ENCODE measurements around the gene UQCR10. TPM values are rescaled to one million over a fixed set of nuclear protein-coding genes. Genes with fewer than 3 reads are reported as not detected.

Gene UQCR10
- 100 to 1,000 TPM in 2 of 3 donors, 10 to 100 TPM in 1; 96.6 to 212 (median 192) TPM for polyA plus RNA-seq

DNA sequence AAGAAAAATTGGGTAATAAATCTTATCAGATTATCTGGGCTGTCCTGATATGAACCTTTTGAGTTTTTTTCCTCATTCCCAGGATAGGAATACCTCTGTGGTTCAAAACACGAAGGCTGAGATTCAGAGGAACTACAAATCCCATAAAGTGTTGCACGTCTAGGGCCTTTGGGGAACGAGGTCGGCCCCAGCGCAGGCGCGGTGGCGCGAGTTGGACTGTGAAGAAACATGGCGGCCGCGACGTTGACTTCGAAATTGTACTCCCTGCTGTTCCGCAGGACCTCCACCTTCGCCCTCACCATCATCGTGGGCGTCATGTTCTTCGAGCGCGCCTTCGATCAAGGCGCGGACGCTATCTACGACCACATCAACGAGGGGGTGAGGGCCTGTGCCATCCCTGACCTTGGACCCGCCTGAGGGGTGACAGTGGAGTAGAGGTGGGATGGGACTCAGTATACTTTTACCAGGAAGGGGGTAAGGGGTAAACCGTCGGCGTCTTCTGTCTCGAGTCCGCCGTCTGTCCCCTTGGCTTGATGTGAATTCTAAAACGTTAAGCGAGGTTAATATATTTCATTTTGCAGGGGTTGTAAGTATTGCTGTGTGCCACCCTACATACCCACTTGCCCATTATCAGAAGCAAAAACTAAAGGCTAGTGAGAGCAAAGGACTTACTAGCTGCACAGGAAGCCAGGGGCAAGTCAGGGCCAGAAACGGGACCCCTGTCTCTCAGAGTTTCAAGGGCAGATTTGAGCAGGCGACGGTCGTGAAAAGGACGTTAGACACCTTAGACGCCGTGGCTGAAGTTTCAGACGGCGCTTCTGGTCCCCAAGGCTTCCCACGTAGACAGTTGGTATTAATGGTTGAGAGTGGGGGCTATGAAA, at the start of gene UQCR10:
Gene UQCR10 (plus strand): TSS at position 199 of the 881 bp plus-strand sequence. CDS start 30 bp downstream, at position 229.
- 0 to 11% (median 0%) methylated on average over 46 of the region's 46 CpGs for WGBS, 3 donors
- H3K27ac ChIP-seq (ENCODE audit: low read depth, low read length) = no peak within 1 kb of the TSS

DNA sequence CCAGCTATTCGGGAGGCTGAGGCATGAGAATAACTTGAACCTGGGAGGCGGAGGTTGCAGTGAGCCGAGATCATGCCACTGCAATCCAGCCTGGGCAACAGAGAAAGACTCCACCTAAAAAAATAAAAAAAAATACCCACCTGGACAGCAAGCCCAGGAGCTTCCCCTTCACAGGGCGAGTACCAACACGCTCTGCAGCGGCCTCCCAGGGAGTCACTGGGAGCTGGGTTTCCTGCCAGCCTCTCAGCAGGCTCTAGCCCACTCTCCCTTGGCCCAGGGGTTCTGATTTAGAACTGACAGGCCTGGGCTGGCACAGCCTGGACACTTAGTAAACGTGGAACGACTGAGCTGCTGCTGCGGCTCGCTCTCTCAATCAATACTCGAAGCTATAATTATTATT, 49.4 kb upstream of the UQCR10 start:
- WGBS, 3 donors = 83 to 91% (median 89%) methylated on average over 11 of the region's 11 CpGs
- H3K27ac ChIP-seq (ENCODE audit: low read depth, low read length) = no peak overlapping the region

DNA sequence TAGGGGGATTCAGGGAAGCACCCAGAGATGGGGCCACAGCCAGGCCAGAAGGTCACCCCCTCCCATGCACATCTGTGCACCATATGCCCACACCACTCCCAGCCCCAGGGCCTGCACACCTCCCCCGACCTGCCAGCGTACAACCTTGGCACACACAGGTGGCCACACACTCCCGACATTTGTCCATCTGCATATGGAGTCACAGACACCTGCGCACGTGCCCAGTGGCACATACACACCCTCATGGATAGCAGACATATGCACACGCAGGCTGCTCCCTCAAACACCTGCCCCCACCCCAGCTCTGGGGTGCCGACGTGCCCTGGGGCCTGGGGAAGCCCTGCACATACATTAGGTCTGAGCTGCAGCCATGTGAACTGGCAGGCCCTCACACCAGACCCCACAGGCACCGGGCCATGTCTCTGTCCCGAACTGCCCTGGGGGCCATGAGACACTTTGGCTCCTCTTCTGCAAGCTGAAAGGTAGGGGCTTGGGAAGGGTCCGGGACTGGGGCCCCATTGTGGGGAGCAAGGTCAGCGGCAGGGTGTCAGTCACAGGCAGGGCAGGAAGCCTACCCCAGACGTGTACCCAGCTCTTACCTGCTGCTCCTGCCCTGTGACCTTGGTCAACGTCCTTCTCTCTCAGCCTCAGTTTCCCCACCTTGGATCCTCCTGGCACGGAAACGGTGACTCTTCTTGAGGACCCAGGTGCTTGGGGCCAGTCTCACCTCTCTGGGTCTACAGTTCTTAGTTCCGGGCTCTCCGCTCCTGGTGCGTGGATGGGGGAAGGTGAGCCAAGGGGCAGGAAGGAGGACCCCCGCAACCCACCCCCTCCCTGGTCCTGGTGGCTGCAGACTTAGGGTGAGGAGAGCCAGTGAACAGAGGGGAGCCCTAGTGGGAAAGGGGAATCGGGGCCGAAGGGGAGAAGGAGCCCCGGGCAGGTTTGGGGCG, 47.9 kb upstream of the UQCR10 start:
- H3K27ac ChIP-seq (ENCODE audit: low read depth, low read length) = no peak overlapping the region
- 41 to 52% (median 51%) methylated on average over 20 to 24 of the region's 24 CpGs for WGBS, 3 donors

DNA sequence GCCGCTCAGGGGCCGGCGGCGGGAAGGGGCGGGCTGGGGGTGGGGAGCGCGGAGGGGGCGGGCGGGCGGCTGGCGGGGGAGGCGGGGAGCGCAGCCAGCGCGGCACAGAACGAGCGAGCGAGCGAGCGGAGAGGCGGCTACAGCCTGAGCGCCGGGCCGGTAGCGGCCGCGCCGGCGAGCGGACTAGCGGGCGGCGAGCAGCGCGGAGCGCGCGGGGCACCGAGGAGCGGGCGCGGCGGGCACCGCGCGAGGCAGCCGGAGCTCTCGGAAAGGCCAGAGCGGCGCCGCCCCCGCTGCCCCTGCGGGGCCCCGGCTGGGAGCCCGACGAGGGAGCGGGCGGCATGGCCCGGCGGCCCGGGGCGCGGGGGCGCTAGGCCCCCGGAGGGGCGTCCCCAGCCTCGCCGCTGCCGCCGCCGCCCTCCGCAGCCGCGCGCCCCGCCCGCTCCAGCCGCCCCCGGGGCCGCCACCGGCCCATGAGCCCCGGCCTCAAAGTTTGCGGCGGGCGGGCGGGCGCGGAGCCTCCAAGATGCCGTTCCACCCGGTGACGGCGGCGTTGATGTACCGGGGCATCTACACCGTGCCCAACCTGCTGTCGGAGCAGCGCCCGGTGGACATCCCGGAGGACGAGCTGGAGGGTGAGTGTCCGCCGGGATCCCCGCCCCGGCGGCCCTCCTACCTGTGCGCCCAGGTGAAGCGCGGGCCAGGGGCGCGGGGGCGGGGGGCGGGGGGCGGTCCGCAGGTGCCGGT, 47.1 kb upstream of the UQCR10 start, which contains the start of gene CABP7:
Gene CABP7 (plus strand): TSS at position 105 of the 747 bp plus-strand sequence. CDS start 422 bp downstream, at position 527.
- no peak within 1 kb of the TSS for H3K27ac ChIP-seq (ENCODE audit: low read depth, low read length)
- WGBS, 3 donors = 1 to 2% (median 1%) methylated on average over 37 to 100 of the region's 115 CpGs

DNA sequence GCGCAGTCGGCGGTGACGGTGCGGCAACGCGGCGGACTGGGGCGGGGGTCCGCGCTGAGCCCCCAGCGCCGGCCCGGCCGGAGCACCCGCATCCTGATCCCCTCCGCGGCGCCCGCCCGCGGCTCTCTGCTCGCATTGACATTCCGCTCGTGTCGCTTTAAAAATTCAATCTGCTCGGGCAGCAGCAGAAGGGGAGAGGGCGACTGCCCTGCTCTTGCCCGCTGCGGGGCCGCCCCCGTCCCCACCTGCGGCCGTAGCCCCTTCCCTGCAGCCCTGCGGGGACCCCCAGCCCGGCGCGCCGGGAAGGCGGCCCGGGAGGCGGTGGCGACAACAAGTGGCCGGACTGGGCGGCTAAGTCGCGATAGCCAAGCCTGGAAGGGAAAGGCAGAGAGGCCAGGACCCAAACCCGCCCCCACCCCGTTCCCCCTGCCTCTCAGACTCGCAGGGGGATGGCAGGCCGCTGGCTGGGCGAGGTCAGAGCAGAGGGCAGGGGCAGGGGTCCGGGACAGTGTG, 46.3 kb upstream of the UQCR10 start:
- H3K27ac ChIP-seq (ENCODE audit: low read depth, low read length) = no peak overlapping the region
- 5 to 6% (median 5%) methylated on average over 41 to 53 of the region's 53 CpGs for WGBS, 3 donors

DNA sequence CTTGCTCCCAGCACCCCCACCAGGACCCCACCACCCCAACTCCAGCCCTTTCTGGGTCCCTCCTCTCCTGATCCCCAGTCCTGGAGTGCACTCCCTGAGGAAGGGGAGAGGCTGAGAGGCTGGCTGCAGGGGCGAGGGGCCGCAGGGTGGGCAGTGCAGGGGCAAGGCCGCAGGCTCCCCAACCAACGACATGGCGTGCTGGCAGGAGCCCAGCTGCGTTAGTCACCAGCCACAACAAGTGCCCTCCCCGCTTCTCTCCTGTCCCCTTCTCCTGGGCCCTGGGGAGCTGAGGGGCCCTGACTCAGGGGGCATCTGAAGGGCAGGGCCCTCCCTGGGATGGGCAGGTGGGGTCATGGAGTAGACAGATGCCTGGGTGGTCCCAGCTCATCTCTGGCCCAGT, 45.0 kb upstream of the UQCR10 start:
- 72 to 78% (median 74%) methylated on average over 7 of the region's 7 CpGs for WGBS, 3 donors

DNA sequence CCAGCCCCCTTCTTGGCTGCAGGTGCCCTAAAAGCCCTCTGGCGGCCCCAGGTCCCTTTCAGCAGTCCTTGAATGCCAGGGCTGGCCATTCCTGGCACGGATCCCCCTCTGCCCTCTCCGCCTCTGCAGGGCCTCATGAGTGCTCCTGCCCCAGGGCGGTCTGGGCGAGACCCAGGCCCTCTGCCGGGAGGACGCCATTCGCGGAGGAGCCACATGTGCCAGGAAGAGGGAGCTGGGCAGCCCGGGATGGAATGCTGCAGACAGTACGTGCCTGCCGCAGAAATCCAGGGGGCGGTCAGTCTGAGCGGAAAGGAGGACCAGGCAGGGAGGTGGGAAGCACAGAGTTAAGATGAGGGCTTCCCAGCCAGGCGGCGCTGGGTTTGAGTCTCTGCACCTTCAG, 44.6 kb upstream of the UQCR10 start:
- 78 to 86% (median 84%) methylated on average over 16 of the region's 16 CpGs for WGBS, 3 donors
- H3K27ac ChIP-seq (ENCODE audit: low read depth, low read length) = no peak overlapping the region

More for the DNA sequence above, 45.0 kb upstream of the UQCR10 start:
- H3K27ac ChIP-seq (ENCODE audit: low read depth, low read length) = no peak overlapping the region

DNA sequence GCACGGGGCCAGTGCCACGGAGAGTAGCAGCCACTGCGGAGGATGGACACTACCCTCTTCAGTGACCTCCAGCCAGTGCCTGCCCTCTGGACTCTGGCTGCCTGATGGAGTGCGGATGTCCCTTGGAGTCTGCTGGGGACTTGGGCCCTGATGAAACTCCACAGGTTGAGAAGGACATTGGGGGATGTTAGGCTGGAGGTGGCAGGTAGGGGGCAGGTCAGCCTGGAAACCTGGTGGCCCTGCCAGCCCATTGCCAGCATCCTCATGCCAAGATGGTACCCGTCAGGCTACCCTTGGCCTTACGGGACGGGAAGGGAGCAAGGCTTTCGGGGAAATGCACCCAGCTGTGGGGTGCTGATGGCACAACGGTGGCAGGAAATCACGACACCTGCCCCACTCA, 43.4 kb upstream of the UQCR10 start:
- H3K27ac ChIP-seq (ENCODE audit: low read depth, low read length) = no peak overlapping the region
- WGBS, 3 donors = 90 to 92% (median 91%) methylated on average over 9 to 10 of the region's 10 CpGs

DNA sequence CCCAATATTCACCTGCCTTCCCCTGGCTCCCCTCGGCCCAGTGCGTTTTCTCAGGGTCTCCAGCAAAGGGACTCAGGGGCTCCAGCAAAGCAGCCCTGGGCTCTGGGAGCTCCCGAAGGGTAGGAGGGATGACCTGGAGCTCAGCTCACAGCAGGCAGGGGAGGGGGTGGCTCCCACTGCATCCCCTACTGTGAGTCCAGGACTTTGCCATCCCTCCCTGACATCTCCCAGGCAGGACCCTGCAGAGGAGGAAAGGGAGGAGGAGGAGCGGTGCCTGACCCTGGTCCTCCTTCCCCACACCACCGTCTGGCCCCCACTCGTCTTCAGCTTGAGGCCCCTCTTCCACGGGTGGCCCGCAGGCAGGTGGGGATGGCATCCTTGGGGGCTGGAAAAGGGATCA, 42.3 kb upstream of the UQCR10 start:
- WGBS, 3 donors = 67 to 72% (median 68%) methylated on average over 8 of the region's 8 CpGs
- H3K27ac ChIP-seq (ENCODE audit: low read depth, low read length) = no peak overlapping the region

DNA sequence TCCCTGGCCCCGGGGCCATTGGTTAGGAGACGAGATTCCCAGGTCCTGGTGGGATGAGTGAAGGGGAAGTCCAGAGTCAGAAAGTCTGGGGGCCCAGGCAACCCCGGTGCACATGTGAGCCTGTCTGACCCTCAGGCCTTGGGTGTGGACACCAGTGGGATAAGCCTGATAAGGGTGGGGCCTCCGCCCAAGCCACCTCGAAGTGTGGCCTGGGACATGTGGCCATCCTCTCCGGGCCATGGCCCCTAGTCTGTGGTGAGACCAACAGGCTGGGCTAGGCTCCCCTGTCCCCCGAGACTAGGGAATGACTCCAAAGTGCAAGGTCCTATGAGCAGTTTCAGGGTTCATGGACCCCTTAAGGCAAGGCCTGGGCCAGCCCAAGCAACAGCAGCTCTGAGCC, 41.1 kb upstream of the UQCR10 start:
- no peak overlapping the region for H3K27ac ChIP-seq (ENCODE audit: low read depth, low read length)
- WGBS, 3 donors = 65 to 77% (median 71%) methylated on average over 7 of the region's 7 CpGs

DNA sequence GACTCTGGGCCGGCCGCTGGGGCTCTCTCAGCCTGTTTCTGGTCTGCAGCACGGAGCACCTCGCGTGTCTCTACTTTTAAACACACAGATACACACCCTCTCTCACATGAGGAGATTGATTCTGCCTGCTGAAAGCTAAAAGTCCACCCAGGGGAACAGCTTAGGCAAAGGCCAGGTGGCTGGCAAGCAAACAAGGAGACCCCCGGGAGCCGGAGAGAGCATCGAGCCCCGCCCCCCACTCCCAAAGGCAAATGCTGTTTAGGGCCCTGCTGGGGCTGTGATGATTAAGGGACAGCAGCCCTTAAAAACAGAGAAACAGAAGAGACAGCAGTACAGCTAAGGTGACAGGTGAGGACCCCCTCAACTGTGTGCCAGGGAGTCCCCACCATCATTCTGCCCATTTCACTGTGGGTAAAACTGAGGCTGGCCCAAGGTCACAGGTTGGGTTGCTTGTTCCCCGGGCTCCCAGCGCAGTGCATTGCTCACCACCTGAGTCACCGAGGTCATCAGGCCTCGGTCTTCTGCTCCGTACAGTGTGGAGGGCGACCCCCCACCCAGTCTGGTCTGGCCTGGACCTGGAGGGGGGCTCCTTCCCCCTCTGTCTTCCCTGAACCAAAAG, 40.5 kb upstream of the UQCR10 start:
- H3K27ac ChIP-seq (ENCODE audit: low read depth, low read length) = no peak overlapping the region
- WGBS, 3 donors = 35 to 49% (median 42%) methylated on average over 15 of the region's 15 CpGs

DNA sequence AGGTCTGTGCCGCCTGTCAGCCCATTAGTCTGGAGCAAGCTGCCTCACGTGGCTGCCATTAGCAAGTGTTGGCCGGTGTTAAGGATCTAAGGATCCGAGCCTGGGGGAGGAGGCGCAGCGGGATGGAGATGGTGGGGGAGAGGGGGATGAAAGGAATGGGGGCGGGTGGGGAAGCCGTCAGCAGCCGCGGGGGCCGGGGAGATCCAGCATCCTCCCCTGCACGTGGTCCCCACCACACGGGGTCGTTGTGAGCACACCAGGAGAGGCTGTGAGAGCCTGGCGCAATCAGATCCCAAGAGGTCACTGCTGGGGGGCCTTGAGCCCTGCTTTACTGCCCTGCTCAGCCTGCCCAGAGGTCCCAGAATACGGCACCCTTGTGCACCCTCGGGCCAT, 40.0 kb upstream of the UQCR10 start:
- H3K27ac ChIP-seq (ENCODE audit: low read depth, low read length) = no peak overlapping the region
- 7 to 12% (median 7%) methylated on average over 12 to 17 of the region's 17 CpGs for WGBS, 3 donors

DNA sequence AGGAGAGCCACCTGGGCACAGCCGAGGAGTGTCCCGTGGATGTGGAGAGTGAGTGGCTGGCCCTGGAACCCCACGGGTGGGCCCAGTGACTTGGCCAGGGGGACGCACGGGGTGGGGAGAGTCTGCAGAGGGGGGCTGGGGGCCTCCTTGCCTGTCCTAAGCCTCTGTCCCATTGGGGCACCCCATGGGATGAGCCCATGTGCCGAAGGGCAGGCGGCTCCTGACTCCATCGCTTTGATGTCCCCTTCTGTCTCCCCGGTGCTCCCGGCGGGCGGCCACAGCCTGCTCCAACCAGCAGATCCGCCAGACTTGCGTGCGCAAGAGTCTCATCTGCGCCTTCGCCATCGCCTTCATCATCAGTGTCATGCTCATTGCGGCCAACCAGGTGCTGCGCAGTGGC, 38.0 kb upstream of the UQCR10 start:
- 93 to 96% (median 95%) methylated on average over 19 to 20 of the region's 20 CpGs for WGBS, 3 donors

DNA sequence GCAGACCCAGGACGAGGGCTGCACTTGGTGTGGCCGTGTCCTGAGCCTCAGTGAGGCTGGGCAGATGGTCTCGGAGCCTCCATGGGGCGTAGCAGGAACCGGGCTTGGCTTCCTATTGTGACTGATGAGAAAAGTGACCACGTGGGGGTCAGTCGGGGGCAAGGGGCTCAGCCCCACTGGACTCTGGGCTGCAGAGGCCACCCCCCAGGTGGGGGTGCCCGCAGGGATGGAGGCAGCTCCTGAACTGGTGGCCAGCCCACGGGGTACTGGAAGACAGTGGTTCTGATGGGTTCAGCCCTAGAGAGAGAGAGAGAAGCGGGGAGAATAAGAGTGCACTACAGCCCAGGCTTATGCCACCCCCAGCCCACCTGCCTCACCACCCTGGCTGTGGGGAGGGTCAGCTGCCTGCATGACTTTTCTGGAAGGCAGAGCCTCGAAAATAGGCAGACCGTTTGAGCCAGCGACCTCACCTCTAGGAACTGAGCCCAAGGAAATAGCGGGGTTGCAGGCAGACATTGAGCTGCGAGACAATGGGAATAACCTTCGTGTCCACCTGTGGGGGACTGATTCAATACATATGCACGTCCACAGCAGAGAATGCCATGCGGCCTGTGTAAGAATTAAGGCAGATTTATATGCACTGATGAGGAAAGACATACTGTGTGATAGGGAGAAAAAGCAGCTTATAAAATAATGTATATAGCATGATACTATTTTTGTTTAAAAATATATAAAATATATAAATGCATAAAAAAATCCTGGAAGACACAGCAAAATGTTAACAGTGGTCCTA, 35.9 kb upstream of the UQCR10 start:
- WGBS, 3 donors = 85 to 88% (median 85%) methylated on average over 18 of the region's 18 CpGs
- no peak overlapping the region for H3K27ac ChIP-seq (ENCODE audit: low read depth, low read length)

More for the DNA sequence above, 38.0 kb upstream of the UQCR10 start:
- no peak overlapping the region for H3K27ac ChIP-seq (ENCODE audit: low read depth, low read length)

DNA sequence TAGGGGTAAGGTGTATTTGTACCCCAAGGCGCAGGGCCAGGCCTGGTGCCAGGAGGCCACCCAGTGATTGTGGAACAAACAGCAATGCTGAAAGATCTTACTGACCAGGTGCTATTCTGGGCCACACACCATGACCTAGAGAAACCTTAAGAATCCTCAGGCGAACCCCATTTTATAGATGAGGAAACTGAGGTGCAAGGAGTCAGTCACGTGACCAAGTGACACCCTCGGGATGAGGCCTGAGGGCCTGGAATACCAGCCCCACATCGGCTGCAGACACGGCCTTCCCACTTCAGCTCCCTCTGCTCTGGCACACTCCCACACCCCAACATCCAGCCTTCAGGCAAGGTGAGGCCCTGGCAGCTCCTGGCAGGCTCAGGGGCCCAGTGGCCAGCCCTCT, 34.3 kb upstream of the UQCR10 start:
- 78 to 93% (median 79%) methylated on average over 6 of the region's 6 CpGs for whole genome bisulfite sequencing, 3 donors
- H3K27ac ChIP-seq (ENCODE audit: low read depth, low read length) = no peak overlapping the region

DNA sequence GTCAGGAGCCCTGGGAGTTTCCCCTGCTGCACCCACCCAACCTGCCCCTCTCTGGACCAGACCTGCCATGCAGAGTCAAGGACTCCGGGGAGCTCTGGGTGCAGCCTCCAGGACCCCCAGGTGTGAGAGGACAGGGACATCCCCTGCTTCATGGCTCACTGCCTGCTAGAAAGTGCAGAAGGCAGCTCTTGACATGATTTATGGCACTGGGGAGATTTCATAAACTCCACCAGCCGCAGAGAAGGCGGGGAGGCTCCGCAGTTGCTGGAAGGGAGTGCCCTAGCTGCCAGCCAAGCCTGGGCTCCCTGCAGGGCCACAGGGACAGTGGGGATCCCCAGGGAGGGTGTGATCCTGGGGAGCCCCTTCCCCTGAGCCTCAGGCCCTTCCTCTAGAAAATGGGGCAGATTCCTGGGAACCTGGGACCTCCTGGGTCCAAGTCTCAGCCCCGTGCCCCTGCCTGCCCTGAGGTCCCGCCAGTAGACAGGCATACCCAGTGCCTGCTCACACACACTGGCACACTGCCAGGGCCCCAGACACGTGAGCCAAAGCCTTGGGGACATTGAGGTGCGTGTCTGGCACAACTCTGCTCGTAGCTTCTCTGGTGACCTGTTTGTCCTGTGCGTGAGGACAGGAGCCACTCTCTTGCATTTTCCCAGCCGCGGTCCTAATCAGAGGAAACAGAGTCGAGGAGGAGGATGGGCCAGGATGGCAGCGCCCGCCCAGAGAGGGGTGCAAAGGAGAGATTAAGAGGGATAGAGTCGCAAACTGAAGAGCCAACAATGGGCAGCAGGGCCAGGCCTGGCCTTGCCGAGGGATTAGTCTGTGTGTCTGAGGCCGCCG, 33.6 kb upstream of the UQCR10 start:
- 47 to 66% (median 56%) methylated on average over 19 of the region's 19 CpGs for WGBS, 3 donors
- no peak overlapping the region for H3K27ac ChIP-seq (ENCODE audit: low read depth, low read length)
